Mammary epithelial cell (primary cell): ENCODE results near the gene CELF2.

Experiments used
- CTCF ChIP-seq, 2 donors: IDR thresholded peaks in 1 of 2; conservative IDR thresholded peaks in 1 of 2; 2 replicates each; pipeline ENCODE4 v1.5.1; 2011 to 2012; ENCODE audit warnings: inconsistent platforms in 2 of 2, low read length in 2 of 2, mild to moderate bottlenecking in 2 of 2, control low read depth in 1 of 2, low read depth in 1 of 2; ENCODE audit not compliant: insufficient read depth in 1 of 2; ENCODE audit errors: extremely low read depth in 1 of 2
- EZH2 ChIP-seq: IDR thresholded peaks from 2 replicates; pipeline ENCODE4 v1.6.1; 2012; ENCODE audit warnings: low read length, inconsistent platforms, borderline replicate concordance

- no peak for TF ChIP-seq CTCF (conservative IDR thresholded peaks at IDR 0.05 in 1 of 2, IDR thresholded peaks at IDR 0.05 in 1 of 2; ENCODE audit: extremely low read depth in 1 of 2, insufficient read depth in 1 of 2, low read depth in 1 of 2, low read length in 2 of 2)
- no peak for TF ChIP-seq EZH2
Observed at GRCh38 chr10:11234857-11235531, 217.3 kb downstream of the CELF2 start.
